ENCODE data around the gene CFI. TPM values are rescaled to one million over a fixed set of nuclear protein-coding genes. Genes with fewer than 3 reads are reported as not detected.

The CFI gene
- total and polyA plus RNA-seq, 2 donors from 2014 or later: 191 to 248 TPM

DNA sequence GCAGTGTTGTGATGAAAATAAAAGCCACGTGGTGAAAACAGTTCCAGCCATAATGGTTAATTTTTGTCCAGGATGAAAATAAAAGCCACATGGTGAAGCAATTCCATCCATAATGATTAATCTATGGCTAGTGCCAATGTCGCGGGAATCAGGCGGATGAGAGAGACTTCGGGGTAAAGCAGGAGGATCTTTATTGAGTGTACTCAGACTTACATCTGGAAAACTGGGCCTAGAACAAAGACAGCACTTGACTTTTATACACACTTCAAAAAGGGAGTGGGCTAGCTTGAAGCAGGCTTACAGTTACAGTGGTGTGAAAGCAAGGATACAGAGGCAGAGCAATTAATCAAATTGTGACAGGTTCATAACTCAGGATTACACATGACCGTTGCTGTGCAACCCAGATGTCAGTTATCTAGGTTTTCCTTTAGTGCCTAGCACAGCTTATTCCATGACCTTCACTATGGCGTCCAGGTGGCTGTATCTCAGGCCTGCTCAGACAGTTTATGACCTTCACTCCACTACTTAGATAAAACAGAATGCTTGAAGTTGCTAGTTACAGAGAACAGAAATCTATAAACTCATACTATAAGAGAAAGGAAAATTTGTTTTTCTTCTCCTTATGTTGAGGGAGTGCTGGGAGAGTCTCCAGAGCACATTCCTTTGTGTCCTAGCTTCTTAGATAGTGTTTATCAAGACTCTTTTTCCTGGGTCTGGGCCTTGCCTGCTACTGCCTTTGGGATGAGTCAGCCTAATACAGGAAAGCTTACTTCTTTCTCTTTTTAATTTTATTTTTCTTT, 66.0 kb downstream of the CFI start:
- Histone ChIP-seq H3K4me3 (ENCODE audit: low read length in 3 of 3) (no peak overlapping the region), H3K4me1 (ENCODE audit: control insufficient read depth in 2 of 3, insufficient read depth in 2 of 3, low read depth in 1 of 3, low read length in 3 of 3) (no peaks in the 10 kb centered on the region), H3K27ac (ENCODE audit: low read depth in 2 of 2, low read length in 2 of 2) (no peak overlapping the region), H3K9ac (ENCODE audit: low read length in 3 of 3) (no peak overlapping the region), H3K9me3 (ENCODE audit: control insufficient read depth in 2 of 3, insufficient read depth in 1 of 3, low read length in 3 of 3) (no peaks in the 10 kb centered on the region), H3K27me3 (ENCODE audit: control insufficient read depth, insufficient read depth, low read length) (no peaks in the 10 kb centered on the region), H3K36me3 (ENCODE audit: control insufficient read depth in 2 of 3, insufficient read depth in 3 of 3, low read length in 3 of 3) (no peaks in the 10 kb centered on the region)
- TF ChIP-seq, protein P1, sequence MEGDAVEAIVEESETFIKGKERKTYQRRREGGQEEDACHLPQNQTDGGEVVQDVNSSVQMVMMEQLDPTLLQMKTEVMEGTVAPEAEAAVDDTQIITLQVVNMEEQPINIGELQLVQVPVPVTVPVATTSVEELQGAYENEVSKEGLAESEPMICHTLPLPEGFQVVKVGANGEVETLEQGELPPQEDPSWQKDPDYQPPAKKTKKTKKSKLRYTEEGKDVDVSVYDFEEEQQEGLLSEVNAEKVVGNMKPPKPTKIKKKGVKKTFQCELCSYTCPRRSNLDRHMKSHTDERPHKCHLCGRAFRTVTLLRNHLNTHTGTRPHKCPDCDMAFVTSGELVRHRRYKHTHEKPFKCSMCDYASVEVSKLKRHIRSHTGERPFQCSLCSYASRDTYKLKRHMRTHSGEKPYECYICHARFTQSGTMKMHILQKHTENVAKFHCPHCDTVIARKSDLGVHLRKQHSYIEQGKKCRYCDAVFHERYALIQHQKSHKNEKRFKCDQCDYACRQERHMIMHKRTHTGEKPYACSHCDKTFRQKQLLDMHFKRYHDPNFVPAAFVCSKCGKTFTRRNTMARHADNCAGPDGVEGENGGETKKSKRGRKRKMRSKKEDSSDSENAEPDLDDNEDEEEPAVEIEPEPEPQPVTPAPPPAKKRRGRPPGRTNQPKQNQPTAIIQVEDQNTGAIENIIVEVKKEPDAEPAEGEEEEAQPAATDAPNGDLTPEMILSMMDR (IDR thresholded peaks at IDR 0.05; ENCODE audit: borderline replicate concordance, extremely low read depth, insufficient read depth): no peak
- intact Hi-C loops (cut with DNase I): no loop called here
- DNase-seq (no peak), FAIRE-seq (peak; percentile 81)

DNA sequence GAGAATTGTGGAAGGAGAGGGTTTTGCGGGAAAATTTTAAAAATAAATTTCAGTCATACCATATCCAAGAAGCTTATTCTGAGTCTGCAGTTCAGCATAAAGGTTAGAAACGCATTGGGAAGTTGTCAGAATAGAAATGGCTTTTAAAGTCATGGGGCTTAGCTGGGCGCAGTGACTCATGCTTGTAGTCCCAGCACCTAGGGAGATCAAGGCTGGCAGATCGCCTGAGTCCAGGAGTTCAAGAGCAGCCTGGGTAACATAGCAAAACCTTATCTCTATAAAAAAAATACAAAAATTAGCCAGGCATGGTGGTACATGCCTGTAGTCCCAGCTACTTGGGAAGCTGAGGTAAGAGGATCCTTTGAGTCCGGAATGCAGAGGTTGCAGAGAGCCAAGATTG, 68.1 kb downstream of the CFI start:
- intact Hi-C loops (cut with DNase I): no loop called here
- H3K27ac ChIP-seq (ENCODE audit: low read depth in 2 of 2, low read length in 2 of 2): no peak overlapping the region
- FAIRE-seq (no peak), DNase-seq (no peak)
- TF ChIP-seq, protein P1 (IDR thresholded peaks at IDR 0.05; ENCODE audit: borderline replicate concordance, extremely low read depth, insufficient read depth): no peak
- H3K9ac ChIP-seq (ENCODE audit: low read length in 3 of 3): no peak overlapping the region
- H3K27me3 ChIP-seq (ENCODE audit: control insufficient read depth, insufficient read depth, low read length): no peaks in the 10 kb centered on the region
- H3K4me3 ChIP-seq (ENCODE audit: low read length in 3 of 3): no peak overlapping the region
- peaks cover 0 to 4% (median 0%) of the 10 kb centered on the region in 3 donors for H3K4me1 ChIP-seq (ENCODE audit: control insufficient read depth in 2 of 3, insufficient read depth in 2 of 3, low read depth in 1 of 3, low read length in 3 of 3)
- no peaks in the 10 kb centered on the region for H3K9me3 ChIP-seq (ENCODE audit: control insufficient read depth in 2 of 3, insufficient read depth in 1 of 3, low read length in 3 of 3)
- no peaks in the 10 kb centered on the region for H3K36me3 ChIP-seq (ENCODE audit: control insufficient read depth in 2 of 3, insufficient read depth in 3 of 3, low read length in 3 of 3)

DNA sequence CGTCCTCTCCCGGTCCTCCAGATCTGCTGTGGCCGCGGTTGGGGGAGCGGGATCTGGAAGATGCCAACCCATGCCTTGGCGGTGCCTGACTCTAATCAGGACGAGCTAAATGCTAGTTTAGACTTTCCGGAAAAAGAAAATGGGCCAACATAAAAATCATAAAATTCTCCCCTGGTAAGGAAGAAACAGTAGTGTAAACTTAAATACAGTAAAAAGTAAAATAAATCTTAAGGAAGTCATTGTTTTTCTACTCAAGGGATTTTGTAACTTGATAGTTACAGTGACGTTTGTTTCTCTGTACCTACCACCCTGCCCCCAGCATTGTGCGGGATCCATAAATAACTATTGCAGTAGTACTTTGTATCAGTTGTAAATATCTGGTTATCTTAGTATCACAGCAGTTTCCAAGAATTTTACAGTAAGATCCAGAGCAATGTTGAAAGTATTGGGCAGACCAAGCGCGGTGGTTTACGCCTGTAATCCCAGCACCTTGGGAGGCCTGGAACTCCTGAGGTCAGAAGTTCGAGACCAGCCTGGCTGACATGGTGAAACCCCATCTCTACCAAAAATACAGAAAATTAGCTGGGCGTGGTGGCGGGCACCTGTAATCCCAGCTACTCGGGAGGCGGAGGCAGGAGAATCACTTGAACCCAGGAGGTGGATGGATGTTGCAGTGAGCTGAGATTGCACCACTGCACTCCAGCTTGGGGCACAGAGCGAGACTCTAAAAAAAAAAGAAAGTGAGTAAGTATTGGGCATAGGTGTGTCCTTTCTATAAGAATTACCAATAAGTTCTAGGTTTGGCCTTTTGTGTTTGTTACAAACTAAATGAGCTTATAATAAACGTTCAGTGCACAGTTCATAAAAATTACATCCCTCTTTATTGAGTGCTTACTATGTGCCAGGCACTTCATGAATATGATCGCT, 70.9 kb downstream of the CFI start:
- no peaks in the 10 kb centered on the region for H3K27me3 ChIP-seq (ENCODE audit: control insufficient read depth, insufficient read depth, low read length)
- peak overlapping the region; percentile 82 to 85 for H3K27ac ChIP-seq (ENCODE audit: low read depth in 2 of 2, low read length in 2 of 2)
- H3K9ac ChIP-seq (ENCODE audit: low read length in 3 of 3): peak overlapping the region; percentile 57 to 97 (median 89)
- no peaks in the 10 kb centered on the region for H3K36me3 ChIP-seq (ENCODE audit: control insufficient read depth in 2 of 3, insufficient read depth in 3 of 3, low read length in 3 of 3)
- no peak for FAIRE-seq
- TF ChIP-seq, protein P1 (IDR thresholded peaks at IDR 0.05; ENCODE audit: borderline replicate concordance, extremely low read depth, insufficient read depth): no peak
- intact Hi-C loops (cut with DNase I): no loop called here
- peak overlapping the region; percentile 81 to 96 (median 90) for H3K4me3 ChIP-seq (ENCODE audit: low read length in 3 of 3)
- H3K4me1 ChIP-seq (ENCODE audit: control insufficient read depth in 2 of 3, insufficient read depth in 2 of 3, low read depth in 1 of 3, low read length in 3 of 3): peaks cover 0 to 4% (median 0%) of the 10 kb centered on the region in 3 donors
- H3K9me3 ChIP-seq (ENCODE audit: control insufficient read depth in 2 of 3, insufficient read depth in 1 of 3, low read length in 3 of 3): no peaks in the 10 kb centered on the region
- DNase-seq: peak in 2 of 5 donors; percentile 32 to 38
